Measurements from ENCODE around the gene FARS2. TPM values are rescaled to one million over a fixed set of nuclear protein-coding genes. Genes with fewer than 3 reads are reported as not detected.

The FARS2 gene
- total and polyA plus RNA-seq, 8 donors = 15.1 to 20.3 (median 17.9) TPM

- H3K27ac ChIP-seq = no peak overlapping the region
- no peaks in the 10 kb centered on the region for H3K27me3 ChIP-seq
- no peaks in the 10 kb centered on the region for H3K9me3 ChIP-seq
- no peak overlapping the region for H3K4me3 ChIP-seq
- no peak for DNase-seq
- H3K36me3 ChIP-seq = no peaks in the 10 kb centered on the region
- H3K4me1 ChIP-seq = no peaks in the 10 kb centered on the region
- intact Hi-C loops (cut with DNase I) = no loop called here
- no peak for ATAC-seq
- TF ChIP-seq, protein P1, sequence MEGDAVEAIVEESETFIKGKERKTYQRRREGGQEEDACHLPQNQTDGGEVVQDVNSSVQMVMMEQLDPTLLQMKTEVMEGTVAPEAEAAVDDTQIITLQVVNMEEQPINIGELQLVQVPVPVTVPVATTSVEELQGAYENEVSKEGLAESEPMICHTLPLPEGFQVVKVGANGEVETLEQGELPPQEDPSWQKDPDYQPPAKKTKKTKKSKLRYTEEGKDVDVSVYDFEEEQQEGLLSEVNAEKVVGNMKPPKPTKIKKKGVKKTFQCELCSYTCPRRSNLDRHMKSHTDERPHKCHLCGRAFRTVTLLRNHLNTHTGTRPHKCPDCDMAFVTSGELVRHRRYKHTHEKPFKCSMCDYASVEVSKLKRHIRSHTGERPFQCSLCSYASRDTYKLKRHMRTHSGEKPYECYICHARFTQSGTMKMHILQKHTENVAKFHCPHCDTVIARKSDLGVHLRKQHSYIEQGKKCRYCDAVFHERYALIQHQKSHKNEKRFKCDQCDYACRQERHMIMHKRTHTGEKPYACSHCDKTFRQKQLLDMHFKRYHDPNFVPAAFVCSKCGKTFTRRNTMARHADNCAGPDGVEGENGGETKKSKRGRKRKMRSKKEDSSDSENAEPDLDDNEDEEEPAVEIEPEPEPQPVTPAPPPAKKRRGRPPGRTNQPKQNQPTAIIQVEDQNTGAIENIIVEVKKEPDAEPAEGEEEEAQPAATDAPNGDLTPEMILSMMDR (IDR thresholded peaks at IDR 0.05) = no peak
Observed at GRCh38 chr6:5492356-5492755, 231.0 kb downstream of the FARS2 start.

DNA sequence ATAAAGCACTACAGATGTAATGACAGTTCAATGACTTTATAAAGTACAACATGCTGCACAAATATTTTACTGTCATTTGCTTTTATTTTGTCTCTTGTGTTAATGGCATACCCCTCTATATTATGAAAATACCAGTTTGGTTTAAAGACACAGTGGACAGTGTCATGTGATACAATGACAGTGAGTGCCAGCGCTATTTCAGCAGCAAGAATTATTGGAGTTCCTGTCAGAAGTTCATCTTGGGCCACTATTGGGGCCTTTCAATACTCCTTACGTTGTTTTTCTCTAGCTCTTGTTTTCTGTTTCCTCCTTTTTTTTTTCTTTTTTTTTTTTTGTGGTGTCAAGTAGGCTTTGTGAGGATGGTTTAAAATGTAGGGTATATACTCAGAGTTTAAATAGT lies 232.5 kb downstream of the FARS2 start:
- no peak overlapping the region for H3K4me3 ChIP-seq
- no peak overlapping the region for H3K27ac ChIP-seq
- H3K27me3 ChIP-seq = no peaks in the 10 kb centered on the region
- intact Hi-C loops (cut with DNase I) = no loop called here
- H3K4me1 ChIP-seq = no peaks in the 10 kb centered on the region
- no peak for DNase-seq
- H3K36me3 ChIP-seq = no peaks in the 10 kb centered on the region
- H3K9me3 ChIP-seq = no peaks in the 10 kb centered on the region
- no peak for ATAC-seq
- TF ChIP-seq, protein P1 (IDR thresholded peaks at IDR 0.05) = no peak

- TF ChIP-seq, protein P1 (IDR thresholded peaks at IDR 0.05) = no peak
- no peak for DNase-seq
- intact Hi-C loops (cut with DNase I) = no loop called here
- Histone ChIP-seq H3K9me3 (no peaks in the 10 kb centered on the region), H3K4me3 (no peak overlapping the region), H3K4me1 (no peaks in the 10 kb centered on the region), H3K36me3 (no peaks in the 10 kb centered on the region), H3K27ac (no peak overlapping the region), H3K27me3 (no peaks in the 10 kb centered on the region)
- ATAC-seq = no peak
Observed at GRCh38 chr6:5497896-5498578, 236.7 kb downstream of the FARS2 start.

DNA sequence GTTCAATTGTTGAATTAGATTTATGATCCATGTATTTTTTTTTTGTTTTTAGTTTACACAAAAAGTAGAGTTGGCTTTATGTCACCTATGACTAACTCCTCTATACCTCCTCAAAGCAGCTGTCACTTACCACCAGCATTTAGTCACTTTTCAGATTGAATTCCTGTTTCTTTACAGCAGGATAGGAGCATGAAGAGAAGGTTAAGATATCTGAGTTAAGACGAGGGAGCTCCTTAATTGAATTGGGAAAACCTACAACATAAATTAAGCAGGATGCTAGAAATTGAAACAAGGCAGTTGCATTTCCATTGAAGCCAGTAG lies 237.2 kb downstream of the FARS2 start:
- no peak overlapping the region for H3K4me3 ChIP-seq
- no peaks in the 10 kb centered on the region for H3K36me3 ChIP-seq
- TF ChIP-seq, protein P1 (IDR thresholded peaks at IDR 0.05) = no peak
- H3K4me1 ChIP-seq = no peaks in the 10 kb centered on the region
- H3K9me3 ChIP-seq = no peaks in the 10 kb centered on the region
- H3K27me3 ChIP-seq = no peaks in the 10 kb centered on the region
- no peak for ATAC-seq
- DNase-seq = no peak
- intact Hi-C loops (cut with DNase I) = no loop called here
- no peak overlapping the region for H3K27ac ChIP-seq

DNA sequence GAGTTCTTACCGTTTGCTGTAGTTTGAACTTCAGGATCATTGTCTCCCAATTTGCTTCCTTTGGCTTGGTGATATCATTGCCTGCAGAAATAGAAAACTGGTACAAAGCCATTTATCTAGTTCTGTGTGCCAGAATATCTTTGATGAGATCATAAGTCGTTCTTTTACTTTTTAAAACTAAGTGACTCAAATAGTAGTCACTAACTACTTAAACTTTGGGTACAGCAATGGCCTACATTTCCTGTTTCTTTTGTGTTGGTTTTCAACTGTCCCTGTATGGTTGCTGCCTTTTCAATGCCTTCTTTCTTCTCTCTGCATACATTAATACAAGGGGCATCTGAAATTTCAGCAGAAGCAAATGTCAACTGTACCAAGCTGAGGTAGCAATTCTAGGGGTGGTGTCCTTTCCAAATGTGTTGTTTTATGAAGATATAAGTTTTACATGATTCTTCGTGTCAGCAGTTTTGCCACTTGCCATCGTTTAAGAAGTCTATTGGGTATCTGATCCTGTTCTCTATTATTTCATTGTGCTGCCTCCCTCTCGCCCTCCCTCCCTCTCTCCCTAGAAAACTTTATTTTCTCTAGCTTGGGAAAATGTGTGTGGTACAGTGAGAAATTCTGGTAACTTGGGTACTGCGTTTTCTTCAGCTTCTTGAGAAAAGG lies 238.5 kb downstream of the FARS2 start:
- intact Hi-C loops (cut with DNase I) = no loop called here
- no peaks in the 10 kb centered on the region for H3K27me3 ChIP-seq
- DNase-seq = no peak
- no peaks in the 10 kb centered on the region for H3K36me3 ChIP-seq
- no peaks in the 10 kb centered on the region for H3K4me1 ChIP-seq
- H3K27ac ChIP-seq = no peak overlapping the region
- ATAC-seq = no peak
- H3K4me3 ChIP-seq = no peak overlapping the region
- TF ChIP-seq, protein P1 (IDR thresholded peaks at IDR 0.05) = no peak
- no peaks in the 10 kb centered on the region for H3K9me3 ChIP-seq
